ENCODE measurements around the gene SNTG2. TPM values are rescaled to one million over a fixed set of nuclear protein-coding genes. Genes with fewer than 3 reads are reported as not detected.

SNTG2 gene
- total RNA-seq, 1 donor from 2014 or later = 0.17 TPM

- DNase-seq = no peak
Measured at GRCh38 chr2:1248187-1248586, 297.5 kb downstream of the SNTG2 start.

DNA sequence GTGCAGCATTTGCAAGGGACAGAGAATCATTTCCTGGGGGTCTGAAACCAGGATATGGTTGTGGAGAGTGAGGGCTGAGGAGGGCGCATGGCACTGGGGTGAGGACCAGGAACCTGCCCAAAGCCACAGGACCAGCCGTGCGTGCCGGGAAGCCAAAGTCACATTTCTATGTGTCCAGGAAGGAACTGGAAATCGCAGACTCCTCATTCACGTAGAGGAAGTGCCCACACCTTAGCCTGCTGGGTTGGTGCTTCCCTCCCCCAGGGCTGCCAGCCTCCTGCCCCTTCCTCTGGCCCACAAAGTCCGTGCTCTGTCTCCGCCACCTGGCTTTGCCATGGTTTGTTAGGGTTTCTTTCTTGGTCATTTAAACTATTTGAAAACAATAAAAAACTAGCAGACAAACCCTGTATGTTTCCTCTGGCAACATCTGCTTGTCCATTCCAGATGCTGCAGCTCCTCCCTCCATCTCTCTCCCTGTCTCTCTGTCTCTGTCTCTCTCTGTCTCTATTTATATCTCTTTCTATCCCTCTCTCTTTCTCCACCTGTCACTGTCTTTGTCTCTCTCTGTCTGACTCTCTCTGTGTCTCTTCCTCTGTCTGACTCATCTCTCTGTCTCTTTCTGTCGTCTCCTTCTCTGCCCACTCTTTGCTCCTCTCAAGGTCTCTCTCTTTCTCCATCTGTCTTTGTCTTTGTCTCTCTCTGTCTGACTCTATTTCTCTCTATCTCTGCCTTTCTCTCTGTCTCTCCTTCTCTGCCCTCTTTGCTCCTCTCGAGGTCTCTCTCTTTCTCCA, 299.4 kb downstream of the SNTG2 start:
- DNase-seq = no peak

DNA sequence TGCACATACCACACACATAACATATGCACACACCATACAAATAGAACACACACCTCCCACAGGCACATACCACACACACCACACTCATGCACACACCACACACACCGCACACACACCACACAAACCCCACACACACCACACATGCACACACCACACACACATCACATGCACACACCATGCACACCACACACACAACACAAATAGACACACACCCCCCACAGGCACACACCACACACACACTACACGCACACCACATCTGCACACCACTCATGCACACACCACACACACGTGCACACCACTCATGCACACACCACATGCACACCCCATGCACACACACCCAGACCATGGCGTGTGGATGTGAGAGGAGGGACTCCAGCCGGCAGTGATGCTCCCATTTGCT, 300.9 kb downstream of the SNTG2 start:
- DNase-seq = no peak

- no peak for DNase-seq
Measured at GRCh38 chr2:1253629-1254028, 303.0 kb downstream of the SNTG2 start.

DNA sequence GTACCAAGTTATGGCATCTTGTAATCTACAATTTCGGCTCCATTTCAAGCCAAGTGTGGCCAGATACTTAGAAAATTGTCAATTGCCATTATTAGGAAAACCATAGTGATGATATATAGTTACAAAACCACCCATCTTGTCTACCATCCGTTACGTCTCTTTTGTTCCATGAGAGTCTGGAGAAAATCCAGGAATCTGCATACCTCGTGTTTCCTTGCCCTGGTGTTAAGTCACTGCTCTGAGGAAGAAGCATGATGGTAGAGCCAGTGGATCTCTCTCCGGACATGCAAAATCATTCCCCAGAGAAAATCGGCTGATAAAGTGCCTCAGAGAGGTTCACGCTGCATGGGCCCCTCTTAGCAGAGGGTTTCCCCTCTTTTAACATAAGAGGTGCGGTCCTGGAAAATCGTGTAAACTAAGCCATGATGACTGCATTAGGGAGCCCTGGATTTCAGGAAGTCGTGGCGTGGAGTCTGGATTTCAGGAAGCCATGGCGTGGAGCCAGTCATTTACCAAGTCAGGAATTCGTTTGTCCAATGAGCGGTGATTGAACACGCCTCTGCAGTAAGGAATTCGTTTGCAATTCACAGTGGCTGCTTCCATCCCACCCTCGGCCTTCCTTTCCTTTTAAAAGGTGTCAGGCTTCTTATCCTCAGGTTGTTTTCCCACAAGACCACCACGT, 304.2 kb downstream of the SNTG2 start:
- no peak for DNase-seq

DNA sequence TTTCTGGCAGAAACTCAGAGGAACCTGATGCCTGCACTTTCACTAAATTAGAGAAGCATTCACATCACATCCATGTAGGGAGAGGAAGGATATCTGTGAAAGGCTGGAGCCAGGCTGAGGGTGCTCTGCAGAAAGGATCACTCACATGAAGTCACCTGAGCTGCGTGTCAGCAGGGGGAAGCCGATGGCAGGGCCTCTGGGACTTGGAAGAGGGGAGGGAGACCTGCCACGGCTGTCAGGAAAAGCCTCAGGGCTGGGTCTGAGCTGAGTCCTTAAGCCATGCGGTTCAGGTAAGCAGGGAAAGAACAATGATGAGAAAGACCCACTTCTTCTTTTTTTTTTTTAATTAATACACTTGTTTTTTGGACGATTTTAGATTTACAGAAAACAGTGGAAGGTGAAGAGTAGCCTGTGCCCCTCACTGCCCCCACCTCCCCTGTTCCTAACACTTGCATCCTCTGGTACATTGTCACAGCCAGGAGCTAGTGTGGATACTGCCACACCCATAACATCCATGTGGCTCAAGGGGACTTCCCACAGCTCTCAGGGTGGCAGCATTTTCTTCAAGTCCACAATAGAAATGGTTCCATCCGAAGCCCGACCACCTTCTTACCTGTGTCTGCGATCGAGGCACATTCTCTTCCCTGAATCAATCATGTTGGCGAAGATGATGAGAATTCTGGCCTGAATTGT, 306.1 kb downstream of the SNTG2 start:
- no peak for DNase-seq

GRCh38 chr2:1257334-1257733, 306.7 kb downstream of the SNTG2 start:
- DNase-seq = no peak

GRCh38 chr2:1259746-1260145, 309.1 kb downstream of the SNTG2 start:
- no peak for DNase-seq

DNA sequence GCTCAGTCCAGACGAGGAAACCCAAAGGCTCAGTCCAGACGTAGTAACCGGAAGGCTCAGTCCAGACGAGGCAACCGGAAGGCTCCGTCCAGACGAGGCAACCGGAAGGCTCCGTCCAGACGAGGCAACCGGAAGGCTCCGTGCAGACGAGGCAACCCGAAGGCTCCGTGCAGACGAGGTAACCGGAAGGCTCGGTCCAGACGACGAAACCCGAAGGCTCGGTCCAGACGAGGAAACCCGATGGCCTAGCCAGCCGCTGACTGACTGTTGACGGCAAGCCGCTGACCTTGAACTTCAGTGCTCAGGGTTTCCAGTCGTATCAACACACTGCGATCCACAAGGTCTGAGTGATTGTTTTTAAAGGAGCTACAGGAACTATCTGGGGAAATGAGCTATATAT, 312.0 kb downstream of the SNTG2 start:
- no peak for DNase-seq

- no peak for DNase-seq
Measured at GRCh38 chr2:1265454-1265853, 314.8 kb downstream of the SNTG2 start.

DNA sequence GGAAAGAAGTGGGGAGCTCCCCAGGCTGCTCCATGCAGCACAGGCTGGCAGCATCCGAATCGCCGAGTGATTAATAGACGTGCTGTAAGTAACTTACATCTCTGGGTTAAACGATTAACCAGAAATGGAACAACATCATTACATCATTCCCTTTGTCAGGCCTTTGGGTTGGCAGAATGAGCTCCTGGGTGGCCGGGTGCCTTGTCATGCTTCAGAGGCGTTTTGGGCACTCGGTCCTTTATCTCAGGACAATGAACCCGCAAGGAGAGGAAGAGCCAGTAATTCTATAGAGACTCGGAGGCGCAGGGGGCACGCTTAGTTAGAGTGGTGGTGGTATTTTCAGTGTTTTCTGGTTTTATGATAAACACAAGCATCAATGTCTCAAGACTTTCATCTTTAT, 315.7 kb downstream of the SNTG2 start:
- DNase-seq = no peak

GRCh38 chr2:1268034-1268433, 317.4 kb downstream of the SNTG2 start:
- no peak for DNase-seq

GRCh38 chr2:1269812-1270211, 319.2 kb downstream of the SNTG2 start:
- no peak for DNase-seq

GRCh38 chr2:1272835-1273234, 322.2 kb downstream of the SNTG2 start:
- DNase-seq = no peak

DNA sequence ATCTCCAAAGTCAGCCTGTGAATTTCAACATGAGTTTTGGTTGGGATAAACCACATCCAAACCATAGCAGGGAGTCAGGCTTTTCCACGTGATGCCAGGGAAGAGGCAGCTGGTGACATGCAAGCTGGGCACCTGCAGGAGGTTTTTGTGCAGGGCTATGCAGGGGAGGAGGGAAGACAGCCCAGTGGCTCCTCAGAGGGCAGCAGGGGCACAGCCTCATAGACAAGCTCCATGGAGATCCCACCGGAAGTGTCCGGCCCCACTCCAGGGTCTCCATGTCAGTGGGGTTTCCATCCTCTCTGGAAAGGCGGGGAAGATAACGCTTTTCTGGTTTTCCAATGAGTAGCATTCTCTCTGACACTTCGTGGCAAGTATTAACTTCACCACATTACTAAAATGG, 327.0 kb downstream of the SNTG2 start:
- no peak for DNase-seq

- no peak for DNase-seq
Measured at GRCh38 chr2:1278125-1278524, 327.5 kb downstream of the SNTG2 start.

GRCh38 chr2:1278861-1279260, 328.2 kb downstream of the SNTG2 start:
- DNase-seq = no peak

GRCh38 chr2:1282552-1282951, 331.9 kb downstream of the SNTG2 start:
- no peak for DNase-seq

DNA sequence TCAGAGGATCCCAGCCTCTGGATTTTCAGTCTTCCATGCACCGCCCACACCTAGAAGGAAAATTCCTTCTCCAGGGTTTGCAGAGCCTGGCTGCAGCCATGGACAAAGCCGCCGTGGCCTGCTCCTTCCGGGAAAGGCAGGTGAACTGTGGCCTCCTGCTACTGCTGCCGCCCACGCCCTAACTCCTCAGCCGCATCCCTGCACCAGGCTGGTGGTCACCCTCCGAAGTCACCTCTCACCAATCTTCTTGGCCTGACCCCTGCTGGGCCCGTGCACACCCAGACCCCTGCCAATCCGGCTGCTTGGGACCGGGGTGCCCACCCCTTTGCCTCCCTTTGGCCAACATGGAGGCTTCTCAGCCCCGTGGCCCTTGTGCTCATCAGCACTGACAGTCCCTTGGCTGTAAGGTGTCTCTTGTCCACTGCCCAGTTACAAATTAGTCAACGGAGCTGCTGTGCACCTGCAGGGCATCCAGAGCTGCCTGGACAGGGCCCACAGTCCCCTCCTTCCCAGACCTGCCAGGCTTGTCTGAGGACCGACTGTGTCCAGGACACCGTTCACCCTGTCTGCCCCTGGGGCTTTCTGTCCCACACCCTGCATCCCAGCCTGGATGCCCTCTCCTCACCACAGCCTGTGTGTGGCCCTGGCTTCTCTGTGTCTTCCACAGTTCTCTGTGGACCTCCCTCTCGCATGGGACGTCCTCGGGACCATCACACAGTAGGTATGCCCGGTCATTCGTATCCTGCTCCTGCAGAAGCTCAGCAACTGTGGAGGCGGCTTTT, 332.6 kb downstream of the SNTG2 start:
- no peak for DNase-seq

DNA sequence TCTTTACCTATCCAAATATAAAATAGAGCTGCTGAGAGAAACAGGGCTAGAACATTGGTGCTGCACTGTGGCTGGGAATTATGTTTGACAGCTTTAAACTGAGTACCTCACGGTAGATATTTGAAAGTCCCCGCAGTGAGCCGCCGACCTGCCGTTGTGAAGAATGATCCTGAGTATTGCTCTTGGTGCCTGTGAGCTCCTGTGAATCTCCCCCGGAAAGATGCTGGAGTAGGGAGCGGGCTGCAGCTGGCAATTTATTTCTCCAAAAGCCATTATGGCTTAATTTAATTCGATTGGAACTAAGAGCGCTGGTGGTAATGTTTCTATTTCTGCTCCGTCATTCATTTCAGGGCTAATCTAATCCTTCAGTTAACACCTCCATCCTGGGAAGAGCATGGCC, 333.2 kb downstream of the SNTG2 start:
- DNase-seq = no peak

- DNase-seq = no peak
Measured at GRCh38 chr2:1286929-1287328, 336.3 kb downstream of the SNTG2 start.

DNA sequence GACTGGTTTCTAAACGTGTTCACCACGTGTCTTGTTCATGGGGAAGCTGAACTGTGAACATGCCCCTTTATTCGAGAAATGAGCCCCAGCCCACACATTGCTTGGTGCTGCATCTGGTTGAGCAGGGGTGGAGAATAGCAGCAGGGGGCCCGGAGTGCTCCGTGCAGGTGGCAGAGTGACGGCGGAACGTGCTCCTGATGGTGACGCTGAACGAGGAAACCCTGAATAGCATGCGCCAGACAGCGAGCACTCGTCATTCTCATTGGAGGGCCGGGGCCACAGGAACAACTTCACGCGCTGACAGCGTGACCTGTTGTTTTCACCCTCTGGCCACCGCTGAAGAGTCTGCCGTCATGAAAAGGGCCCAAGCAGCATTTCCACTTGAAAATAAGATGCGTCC, 336.8 kb downstream of the SNTG2 start:
- no peak for DNase-seq

DNA sequence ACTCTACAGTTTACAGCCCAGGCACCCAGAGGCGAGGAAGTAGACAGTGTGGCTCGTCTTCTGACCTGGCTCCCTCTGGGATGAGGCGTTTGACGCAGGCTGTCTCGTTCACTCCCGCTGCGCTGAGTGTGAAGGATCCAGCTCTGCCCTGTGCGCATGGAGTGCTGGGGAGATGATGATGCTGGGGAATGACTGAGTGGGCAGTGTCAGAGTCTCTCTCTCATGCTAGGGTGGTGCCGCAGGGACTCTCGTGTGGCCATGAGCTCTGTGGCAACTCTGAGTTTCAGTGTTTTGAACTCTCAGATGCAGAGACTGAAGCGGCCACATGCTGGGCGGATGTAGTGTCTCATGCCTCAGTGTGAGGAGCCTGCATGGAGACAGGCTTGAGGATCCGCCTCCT, 344.3 kb downstream of the SNTG2 start:
- DNase-seq = no peak

Data from dermis blood vessel endothelial cell (primary cell).